ENCODE results near the gene PCDHB13.
"Not testable (repeated sequence)": the region's sequence is repeated elsewhere in the genome, so short reads cannot be mapped to it uniquely, and the experiment has no call there.

Gene PCDHB13

GRCh38 chr5:141201646-141202045, 12.1 kb upstream of the PCDHB13 start:
- not testable (repeated sequence) for DNase-seq (ENCODE audit: low spot score)

- peak; percentile 16 for DNase-seq (ENCODE audit: low spot score)
Observed at GRCh38 chr5:141208478-141208877, 5.2 kb upstream of the PCDHB13 start, which contains the start of gene PCDHB12. Gene PCDHB12, plus strand, starts transcription at chr5:141208719. Its CDS starts 189 bp downstream, at chr5:141208908.

- DNase-seq (ENCODE audit: low spot score): not testable (repeated sequence)
Observed at GRCh38 chr5:141210281-141210680, 3.4 kb upstream of the PCDHB13 start.

- not testable (repeated sequence) for DNase-seq (ENCODE audit: low spot score)
Observed at GRCh38 chr5:141210849-141211248, 2.9 kb upstream of the PCDHB13 start.

- not testable (repeated sequence) for DNase-seq (ENCODE audit: low spot score)
Observed at GRCh38 chr5:141214583-141214982, 864 bp downstream of the PCDHB13 start.

- DNase-seq (ENCODE audit: low spot score): not testable (repeated sequence)
Observed at GRCh38 chr5:141215504-141215903, 1.8 kb downstream of the PCDHB13 start.

- DNase-seq (ENCODE audit: low spot score): not testable (repeated sequence)
Observed at GRCh38 chr5:141216035-141216434, 2.3 kb downstream of the PCDHB13 start.

- no peak for DNase-seq (ENCODE audit: low spot score)
Observed at GRCh38 chr5:141223112-141223783, 9.5 kb downstream of the PCDHB13 start, which contains the start of gene PCDHB14. Gene PCDHB14, plus strand, starts transcription at chr5:141223343. Its CDS starts 163 bp downstream, at chr5:141223506.

GRCh38 chr5:141224844-141225243, 11.1 kb downstream of the PCDHB13 start:
- not testable (repeated sequence) for DNase-seq (ENCODE audit: low spot score)

GRCh38 chr5:141225421-141225820, 11.7 kb downstream of the PCDHB13 start:
- not testable (repeated sequence) for DNase-seq (ENCODE audit: low spot score)

GRCh38 chr5:141234109-141234667, 20.5 kb downstream of the PCDHB13 start:
- no peak for DNase-seq (ENCODE audit: low spot score)

- not testable (repeated sequence) for DNase-seq (ENCODE audit: low spot score)
Observed at GRCh38 chr5:141235922-141236321, 22.2 kb downstream of the PCDHB13 start.

- no peak for DNase-seq (ENCODE audit: low spot score)
Observed at GRCh38 chr5:141236516-141237313, 23.0 kb downstream of the PCDHB13 start.

GRCh38 chr5:141241496-141241895, 27.8 kb downstream of the PCDHB13 start:
- no peak for DNase-seq (ENCODE audit: low spot score)

GRCh38 chr5:141245250-141245717, 31.6 kb downstream of the PCDHB13 start, which contains the start of gene PCDHB15:
Gene PCDHB15, plus strand, starts transcription at chr5:141245395. Its CDS starts 184 bp downstream, at chr5:141245579.
- DNase-seq (ENCODE audit: low spot score): peak; percentile 33

- not testable (repeated sequence) for DNase-seq (ENCODE audit: low spot score)
Observed at GRCh38 chr5:141246971-141247370, 33.3 kb downstream of the PCDHB13 start.

- DNase-seq (ENCODE audit: low spot score): not testable (repeated sequence)
Observed at GRCh38 chr5:141247434-141247833, 33.7 kb downstream of the PCDHB13 start.

GRCh38 chr5:141250576-141250975, 36.9 kb downstream of the PCDHB13 start:
- DNase-seq (ENCODE audit: low spot score): no peak

GRCh38 chr5:141258464-141258863, 44.7 kb downstream of the PCDHB13 start:
- no peak for DNase-seq (ENCODE audit: low spot score)

GRCh38 chr5:141258948-141259347, 45.2 kb downstream of the PCDHB13 start:
- no peak for DNase-seq (ENCODE audit: low spot score)

GRCh38 chr5:141260458-141261237, 46.9 kb downstream of the PCDHB13 start:
- DNase-seq (ENCODE audit: low spot score): no peak

- no peak for DNase-seq (ENCODE audit: low spot score)
Observed at GRCh38 chr5:141261238-141261546, 47.5 kb downstream of the PCDHB13 start.
